Measurements from ENCODE around the gene LHCGR. TPM values are rescaled to one million over a fixed set of nuclear protein-coding genes. Genes with fewer than 3 reads are reported as not detected.

Gene LHCGR
- total and polyA plus RNA-seq, 2 of the 13 experiments (the other 11 are each of a cell fraction or from before 2014, with no cell fraction given): not detected

GRCh38 chr2:48721158-48721557 lies 34.4 kb downstream of the LHCGR start:
- POLR2A ChIA-PET: no interaction called here
- Histone ChIP-seq H3K4me3 (replicated peaks in 1 of 3; ENCODE audit: insufficient read depth in 1 of 3, low read depth in 2 of 3, low read length in 3 of 3) (no peak overlapping the region), H4K20me1 (ENCODE audit: insufficient read depth, low read length) (no peaks in the 10 kb centered on the region), H3K27me3 (ENCODE audit: control insufficient read depth in 1 of 2, insufficient read depth in 2 of 2, low read length in 2 of 2) (peaks cover 0 to 4% of the 10 kb centered on the region in 2 experiments; a peak in 1 of 5 replicates), H2AFZ (ENCODE audit: low read length) (no peak overlapping the region), H3K9ac (ENCODE audit: insufficient read depth, low read depth, low read length) (no peak overlapping the region), H3K79me2 (ENCODE audit: insufficient read depth, low read length) (no peaks in the 10 kb centered on the region), H3K27ac (ENCODE audit: extremely low read length, insufficient read depth, low read length) (no peak overlapping the region), H3K4me1 (ENCODE audit: insufficient read depth, low read length) (no peaks in the 10 kb centered on the region), H3K36me3 (replicated peaks in 1 of 2; ENCODE audit: control insufficient read depth in 1 of 2, insufficient read depth in 2 of 2, low read length in 2 of 2) (no peaks in the 10 kb centered on the region), H3K4me2 (ENCODE audit: low read depth, low read length) (no peak overlapping the region), H3K9me3 (ENCODE audit: low read length) (no peaks in the 10 kb centered on the region)
- no TSS peak for BruUV-seq (replicated peaks)
- ATAC-seq: no peak
- under 1% methylated on average over 2 of the region's 2 CpGs for WGBS (ENCODE audit: low lambda C conversion rate)
- intact Hi-C loops (cut with micrococcal nuclease; ENCODE audit: unreplicated experiment) (no loop called here), in situ Hi-C loops (cut with HindIII; ENCODE audit: extremely low pct_ligation_motif_present, low pct_unique_long_range_greater_than_20kb) (loop anchor here (10.0 kb wide), 1 partner anchor 116 kb away; no protein-coding TSS in a partner anchor)
- no peak for DNase-seq (ENCODE audit: low spot score)
- FAIRE-seq: no peak
- CTCF ChIA-PET (ENCODE audit: low intra/inter-chr PET ratio, low total read pairs): no interaction called here
- no peak for TF ChIP-seq TEAD2 (CRISPR knock-in tag; IDR thresholded peaks at IDR 0.05)
- TF ChIP-seq ZNF432 (CRISPR knock-in tag; IDR thresholded peaks at IDR 0.05; ENCODE audit: borderline replicate concordance): no peak
- no peak for TF ChIP-seq BORCS8-MEF2B (CRISPR knock-in tag; IDR thresholded peaks at IDR 0.05)
- no peak for TF ChIP-seq ZNF766 (CRISPR knock-in tag; IDR thresholded peaks at IDR 0.05; ENCODE audit: borderline replicate concordance)
- TF ChIP-seq CC2D1A (CRISPR knock-in tag; IDR thresholded peaks at IDR 0.05): no peak
- no peak for TF ChIP-seq HBP1 (CRISPR knock-in tag; IDR thresholded peaks at IDR 0.05; ENCODE audit: low read depth)
- TF ChIP-seq MTF1 (CRISPR knock-in tag; IDR thresholded peaks at IDR 0.05): no peak
- TF ChIP-seq NR1H2 (CRISPR knock-in tag; IDR thresholded peaks at IDR 0.05; ENCODE audit: borderline replicate concordance, low read depth): no peak
- no peak for TF ChIP-seq SMYD3 (CRISPR knock-in tag; IDR thresholded peaks at IDR 0.05)
- TF ChIP-seq ZNF574 (CRISPR knock-in tag; IDR thresholded peaks at IDR 0.05): no peak
- no peak for TF ChIP-seq ZFX (CRISPR knock-in tag; IDR thresholded peaks at IDR 0.05; ENCODE audit: low read depth)
- TF ChIP-seq ZNF773 (CRISPR knock-in tag; IDR thresholded peaks at IDR 0.05; ENCODE audit: borderline replicate concordance): no peak
- no peak for TF ChIP-seq ZNF552 (CRISPR knock-in tag; IDR thresholded peaks at IDR 0.05; ENCODE audit: borderline replicate concordance)
- no peak for TF ChIP-seq KDM5A (IDR thresholded peaks at IDR 0.05; ENCODE audit: borderline replicate concordance, low read length)
- no peak for TF ChIP-seq NFIB (CRISPR knock-in tag; IDR thresholded peaks at IDR 0.05; ENCODE audit: borderline replicate concordance)
- no peak for TF ChIP-seq ZNF343 (CRISPR knock-in tag; IDR thresholded peaks at IDR 0.05)
- no peak for TF ChIP-seq DMTF1 (CRISPR knock-in tag; IDR thresholded peaks at IDR 0.05)
- TF ChIP-seq ZBTB26 (CRISPR knock-in tag; IDR thresholded peaks at IDR 0.05; ENCODE audit: borderline replicate concordance): no peak

All from HepG2 (cell line).